RWPE2 (cell line): ENCODE data around the gene FAM98A.
A peak's percentile ranks its signal among the peaks of the same experiment; 100 is the strongest.

Source experiments
- ATAC-seq: fragments of 200-7000 bp; cut with Tn5 transposase; 3 replicates; pipeline ENCODE4 v1.9.1; 2021; ENCODE audit warnings: low read depth
- DNase-seq: peaks from one replicate; pipeline ENCODE4 v3.0.0-alpha.2; 2020; ENCODE audit warnings: low spot score
- H3K27ac ChIP-seq: fragments of 450-650 bp; 2 replicates; pipeline ENCODE4 v1.5.1; 2017; ENCODE audit warnings: mild to moderate bottlenecking; ENCODE audit not compliant: poor library complexity, severe bottlenecking
- H3K27me3 ChIP-seq: fragments of 250-450 bp; sonication (Bioruptor Pico); 2 replicates; pipeline ENCODE4 v1.5.1; 2021; ENCODE audit warnings: mild to moderate bottlenecking, moderate library complexity; ENCODE audit not compliant: insufficient read depth, poor library complexity, severe bottlenecking
- H3K36me3 ChIP-seq: fragments of 250-450 bp; sonication (Bioruptor Pico); 2 replicates; pipeline ENCODE4 v1.5.1; 2020; ENCODE audit warnings: low read depth, mild to moderate bottlenecking, moderate library complexity
- H3K4me1 ChIP-seq: fragments of 250-450 bp; sonication (Bioruptor Pico); 2 replicates; pipeline ENCODE4 v1.5.1; 2021; ENCODE audit warnings: mild to moderate bottlenecking, moderate library complexity; ENCODE audit not compliant: insufficient read depth, poor library complexity, severe bottlenecking
- H3K4me3 ChIP-seq: fragments of 250-450 bp; sonication (Bioruptor Pico); 2 replicates; pipeline ENCODE4 v1.5.1; 2021; ENCODE audit warnings: mild to moderate bottlenecking, moderate library complexity; ENCODE audit not compliant: severe bottlenecking
- H3K9me3 ChIP-seq: fragments of 250-450 bp; sonication (Bioruptor Pico); 2 replicates; pipeline ENCODE4 v1.5.1; 2021; ENCODE audit warnings: mild to moderate bottlenecking, moderate library complexity; ENCODE audit not compliant: severe bottlenecking
- TF ChIP-seq, protein P1 (sequence below): fragments of 450-650 bp; IDR thresholded peaks from one replicate; pipeline ENCODE4 v1.5.1; 2017; ENCODE audit warnings: mild to moderate bottlenecking, moderate library complexity; ENCODE audit not compliant: poor library complexity, severe bottlenecking

Gene FAM98A

DNA sequence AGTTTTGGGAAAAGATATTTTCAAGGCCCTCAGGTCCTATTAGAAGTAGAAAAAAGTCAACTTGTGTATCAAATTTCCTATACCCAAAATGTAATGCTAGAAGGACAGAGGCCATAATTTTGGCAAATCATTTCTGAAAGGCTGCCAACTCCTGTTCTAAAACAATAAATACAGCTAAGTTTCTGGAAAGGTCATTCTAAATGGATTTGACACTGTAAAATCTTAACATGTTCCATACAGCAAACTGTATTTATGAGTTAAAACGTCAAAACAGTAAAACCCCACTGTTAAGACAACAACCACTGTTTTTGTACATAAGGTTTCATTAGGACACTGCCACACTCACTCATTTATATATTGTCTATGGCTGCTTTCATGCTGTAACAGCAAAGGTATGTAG, 9.7 kb downstream of the FAM98A start:
- no peak overlapping the region for H3K4me3 ChIP-seq
- H3K36me3 ChIP-seq, result peaks cover 92% of the 10 kb centered on the region
- TF ChIP-seq, protein P1, sequence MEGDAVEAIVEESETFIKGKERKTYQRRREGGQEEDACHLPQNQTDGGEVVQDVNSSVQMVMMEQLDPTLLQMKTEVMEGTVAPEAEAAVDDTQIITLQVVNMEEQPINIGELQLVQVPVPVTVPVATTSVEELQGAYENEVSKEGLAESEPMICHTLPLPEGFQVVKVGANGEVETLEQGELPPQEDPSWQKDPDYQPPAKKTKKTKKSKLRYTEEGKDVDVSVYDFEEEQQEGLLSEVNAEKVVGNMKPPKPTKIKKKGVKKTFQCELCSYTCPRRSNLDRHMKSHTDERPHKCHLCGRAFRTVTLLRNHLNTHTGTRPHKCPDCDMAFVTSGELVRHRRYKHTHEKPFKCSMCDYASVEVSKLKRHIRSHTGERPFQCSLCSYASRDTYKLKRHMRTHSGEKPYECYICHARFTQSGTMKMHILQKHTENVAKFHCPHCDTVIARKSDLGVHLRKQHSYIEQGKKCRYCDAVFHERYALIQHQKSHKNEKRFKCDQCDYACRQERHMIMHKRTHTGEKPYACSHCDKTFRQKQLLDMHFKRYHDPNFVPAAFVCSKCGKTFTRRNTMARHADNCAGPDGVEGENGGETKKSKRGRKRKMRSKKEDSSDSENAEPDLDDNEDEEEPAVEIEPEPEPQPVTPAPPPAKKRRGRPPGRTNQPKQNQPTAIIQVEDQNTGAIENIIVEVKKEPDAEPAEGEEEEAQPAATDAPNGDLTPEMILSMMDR, result no peak
- no peaks in the 10 kb centered on the region for H3K27me3 ChIP-seq
- no peaks in the 10 kb centered on the region for H3K9me3 ChIP-seq
- H3K27ac ChIP-seq, result no peak overlapping the region
- DNase-seq, result no peak
- H3K4me1 ChIP-seq, result no peaks in the 10 kb centered on the region
- no peak for ATAC-seq

DNA sequence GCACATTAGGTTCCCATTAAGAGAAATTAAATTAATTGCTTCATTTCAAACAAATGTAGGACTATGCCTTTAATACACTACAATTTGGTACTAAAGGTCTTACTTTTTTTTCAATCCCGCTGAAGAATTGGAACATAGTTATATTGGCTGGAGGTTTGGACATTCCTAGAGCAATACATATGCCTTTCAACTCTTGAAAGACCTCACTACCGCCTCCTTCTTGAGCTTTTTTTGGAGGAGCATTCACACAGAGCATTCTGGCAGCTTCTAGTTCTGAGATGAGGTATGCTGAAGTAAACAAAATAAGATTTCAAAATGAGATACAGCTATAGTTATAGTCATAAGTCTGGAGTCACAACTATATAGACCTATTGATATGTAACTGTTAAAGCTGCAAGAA, 10.9 kb downstream of the FAM98A start:
- Histone ChIP-seq H3K9me3 (no peaks in the 10 kb centered on the region), H3K36me3 (peaks cover 87% of the 10 kb centered on the region), H3K27me3 (no peaks in the 10 kb centered on the region), H3K4me1 (no peaks in the 10 kb centered on the region), H3K27ac (no peak overlapping the region), H3K4me3 (no peak overlapping the region)
- no peak for ATAC-seq
- TF ChIP-seq, protein P1, result no peak
- DNase-seq, result no peak

DNA sequence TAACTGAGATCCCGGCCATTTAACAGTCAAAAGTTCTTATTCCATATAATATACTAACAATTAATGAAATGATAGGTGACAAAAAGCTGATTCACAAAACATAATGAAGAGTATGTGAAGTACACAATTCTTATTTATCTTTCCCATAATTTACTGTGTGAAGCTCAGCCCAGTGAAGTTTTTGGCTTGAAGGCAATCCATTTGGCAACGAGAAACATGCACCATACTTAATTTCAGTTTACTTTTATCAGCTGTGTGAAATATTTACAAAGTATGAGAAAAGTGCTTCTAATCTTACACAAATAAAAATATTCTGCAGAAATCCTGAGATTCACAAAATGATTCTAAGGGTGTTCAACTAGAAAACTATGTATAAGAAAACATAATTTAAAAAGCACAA, 12.3 kb downstream of the FAM98A start:
- DNase-seq (no peak), ATAC-seq (no peak)
- TF ChIP-seq, protein P1, result no peak
- no peaks in the 10 kb centered on the region for H3K9me3 ChIP-seq
- no peak overlapping the region for H3K27ac ChIP-seq
- H3K27me3 ChIP-seq, result no peaks in the 10 kb centered on the region
- H3K36me3 ChIP-seq, result peaks cover 90% of the 10 kb centered on the region
- no peak overlapping the region for H3K4me3 ChIP-seq
- no peaks in the 10 kb centered on the region for H3K4me1 ChIP-seq

DNA sequence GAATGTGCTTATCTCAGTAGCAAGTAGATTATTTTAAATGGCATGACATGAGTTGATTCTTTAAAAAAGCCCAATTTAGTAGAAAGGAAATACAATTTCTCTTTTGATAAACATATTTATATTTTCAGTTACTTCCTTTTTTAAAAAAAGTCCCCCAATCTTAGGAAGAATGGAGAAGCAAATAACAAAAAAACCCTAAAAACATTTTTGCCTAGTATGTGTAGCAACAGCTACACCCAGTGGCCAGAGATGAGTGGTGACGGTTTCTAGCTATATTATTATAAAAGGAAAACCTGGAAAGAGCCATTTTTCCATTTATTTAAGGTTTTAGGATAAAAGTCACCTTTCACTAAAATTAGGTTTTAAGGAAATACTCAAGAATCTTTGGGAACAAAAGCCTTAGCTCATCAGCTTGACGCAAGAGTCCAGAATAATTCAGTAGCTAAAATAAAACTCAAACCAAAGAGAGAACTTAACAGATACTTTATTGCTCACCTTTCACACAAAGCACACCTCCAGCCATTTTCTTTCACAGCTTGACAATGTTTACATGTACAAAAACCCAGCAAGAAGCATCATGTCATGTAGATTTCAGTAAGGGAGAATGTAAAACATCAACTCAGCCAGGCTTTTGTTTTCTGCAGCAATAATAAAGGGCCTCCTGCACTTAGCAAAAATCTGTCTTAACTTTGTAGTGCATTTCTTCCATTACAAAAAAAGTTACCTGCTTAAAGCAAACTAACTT, 15.7 kb downstream of the FAM98A start:
- DNase-seq (no peak), ATAC-seq (peak; percentile 41; the same call in 1 of the 3 replicates)
- Histone ChIP-seq H3K27ac (no peak overlapping the region), H3K36me3 (peaks cover 64% of the 10 kb centered on the region), H3K4me3 (no peak overlapping the region), H3K27me3 (no peaks in the 10 kb centered on the region), H3K4me1 (no peaks in the 10 kb centered on the region), H3K9me3 (no peaks in the 10 kb centered on the region)
- TF ChIP-seq, protein P1, result peak; percentile 93

DNA sequence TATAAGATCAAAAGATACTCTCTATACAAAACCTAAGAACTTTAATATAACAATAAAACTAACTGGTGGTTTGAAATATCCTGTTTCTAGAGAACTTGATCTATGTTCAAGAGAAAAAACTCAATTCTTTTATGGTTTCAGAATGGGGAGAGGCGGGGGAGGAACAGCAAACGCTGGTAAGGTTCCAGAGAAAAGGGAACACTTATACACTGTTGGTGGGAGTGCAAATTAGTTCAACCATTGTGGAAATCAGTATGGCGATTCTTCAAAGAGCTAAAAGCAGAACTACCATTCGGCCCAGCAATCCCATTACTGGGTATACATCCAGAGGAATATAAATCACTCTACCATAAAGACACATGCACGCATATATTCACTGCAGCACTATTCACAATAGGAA, 17.2 kb downstream of the FAM98A start:
- H3K27me3 ChIP-seq, result no peaks in the 10 kb centered on the region
- no peaks in the 10 kb centered on the region for H3K9me3 ChIP-seq
- TF ChIP-seq, protein P1, result no peak
- no peak overlapping the region for H3K27ac ChIP-seq
- no peak overlapping the region for H3K4me3 ChIP-seq
- H3K4me1 ChIP-seq, result no peaks in the 10 kb centered on the region
- peaks cover 50% of the 10 kb centered on the region for H3K36me3 ChIP-seq
- DNase-seq (no peak), ATAC-seq (no peak)
